ENCODE measurements around the gene ENKUR. TPM values are rescaled to one million over a fixed set of nuclear protein-coding genes. Genes with fewer than 3 reads are reported as not detected.

Gene ENKUR
- not detected for total RNA-seq

GRCh38 chr10:25015828-25016375 is at the start of gene ENKUR:
TSS of gene ENKUR (minus strand) at chr10:25016158. CDS start at chr10:25015936, 222 bp downstream.
- ATAC-seq (ENCODE audit: low read depth) = peak; percentile 51
- POLR2A ChIA-PET = interaction anchor here (1.1 kb wide), 1 partner anchor 291 kb away, joined by 4 read pairs; no protein-coding TSS in a partner anchor
- H3K36me3 Mint-ChIP-seq = peaks cover 2% of the 10 kb centered on the region
- DNase-seq = peak; percentile 83
- H3K27ac Mint-ChIP-seq = peak within 1 kb of the TSS; percentile 90
- H3K9me3 Mint-ChIP-seq = peaks cover 1% of the 10 kb centered on the region
- H3K27me3 Mint-ChIP-seq = no peaks in the 10 kb centered on the region
- peak within 1 kb of the TSS; percentile 94 for H3K4me3 Mint-ChIP-seq
- H3K4me1 Mint-ChIP-seq = peaks cover 12% of the 10 kb centered on the region

- Mint-ChIP-seq H3K9me3 (no peaks in the 10 kb centered on the region), H3K4me1 (peaks cover 6% of the 10 kb centered on the region), H3K4me3 (no peak overlapping the region), H3K27me3 (no peaks in the 10 kb centered on the region), H3K36me3 (no peaks in the 10 kb centered on the region), H3K27ac (no peak overlapping the region)
- no peak for DNase-seq
- POLR2A ChIA-PET = no interaction called here
- no peak for ATAC-seq (ENCODE audit: low read depth)
Observed at GRCh38 chr10:25064401-25064800, 48.4 kb upstream of the ENKUR start.

GRCh38 chr10:25063644-25064043 is 47.7 kb upstream of the ENKUR start:
- H3K4me3 Mint-ChIP-seq = no peak overlapping the region
- peaks cover 6% of the 10 kb centered on the region for H3K4me1 Mint-ChIP-seq
- POLR2A ChIA-PET = no interaction called here
- H3K27me3 Mint-ChIP-seq = no peaks in the 10 kb centered on the region
- H3K27ac Mint-ChIP-seq = no peak overlapping the region
- ATAC-seq (ENCODE audit: low read depth) (no peak), DNase-seq (no peak)
- no peaks in the 10 kb centered on the region for H3K36me3 Mint-ChIP-seq
- H3K9me3 Mint-ChIP-seq = no peaks in the 10 kb centered on the region

GRCh38 chr10:25063157-25063556 is 47.2 kb upstream of the ENKUR start:
- DNase-seq (no peak), ATAC-seq (ENCODE audit: low read depth) (no peak)
- H3K27me3 Mint-ChIP-seq = no peaks in the 10 kb centered on the region
- no peaks in the 10 kb centered on the region for H3K9me3 Mint-ChIP-seq
- H3K27ac Mint-ChIP-seq = no peak overlapping the region
- H3K4me3 Mint-ChIP-seq = no peak overlapping the region
- H3K36me3 Mint-ChIP-seq = no peaks in the 10 kb centered on the region
- H3K4me1 Mint-ChIP-seq = peaks cover 6% of the 10 kb centered on the region
- POLR2A ChIA-PET = no interaction called here

GRCh38 chr10:25061711-25062449 is 45.9 kb upstream of the ENKUR start:
- POLR2A ChIA-PET = no interaction called here
- ATAC-seq (ENCODE audit: low read depth) (no peak), DNase-seq (no peak)
- Mint-ChIP-seq H3K27me3 (no peaks in the 10 kb centered on the region), H3K4me1 (peaks cover 6% of the 10 kb centered on the region), H3K9me3 (no peaks in the 10 kb centered on the region), H3K27ac (peak overlapping the region; percentile 66), H3K36me3 (no peaks in the 10 kb centered on the region), H3K4me3 (peak overlapping the region; percentile 43)

- no peaks in the 10 kb centered on the region for H3K27me3 Mint-ChIP-seq
- H3K9me3 Mint-ChIP-seq = no peaks in the 10 kb centered on the region
- POLR2A ChIA-PET = no interaction called here
- ATAC-seq (ENCODE audit: low read depth) (no peak), DNase-seq (no peak)
- no peak overlapping the region for H3K4me3 Mint-ChIP-seq
- H3K36me3 Mint-ChIP-seq = no peaks in the 10 kb centered on the region
- H3K27ac Mint-ChIP-seq = no peak overlapping the region
- peaks cover 6% of the 10 kb centered on the region for H3K4me1 Mint-ChIP-seq
Observed at GRCh38 chr10:25061125-25061524, 45.2 kb upstream of the ENKUR start.

GRCh38 chr10:25059990-25060389 is 44.0 kb upstream of the ENKUR start:
- DNase-seq = no peak
- Mint-ChIP-seq H3K9me3 (no peaks in the 10 kb centered on the region), H3K27me3 (no peaks in the 10 kb centered on the region), H3K27ac (no peak overlapping the region), H3K36me3 (no peaks in the 10 kb centered on the region), H3K4me1 (peaks cover 6% of the 10 kb centered on the region), H3K4me3 (no peak overlapping the region)
- POLR2A ChIA-PET = no interaction called here
- no peak for ATAC-seq (ENCODE audit: low read depth)

GRCh38 chr10:25057886-25058285 is 41.9 kb upstream of the ENKUR start:
- no peaks in the 10 kb centered on the region for H3K36me3 Mint-ChIP-seq
- no peak overlapping the region for H3K4me3 Mint-ChIP-seq
- POLR2A ChIA-PET = no interaction called here
- no peaks in the 10 kb centered on the region for H3K9me3 Mint-ChIP-seq
- ATAC-seq (ENCODE audit: low read depth) = no peak
- peaks cover 6% of the 10 kb centered on the region for H3K4me1 Mint-ChIP-seq
- H3K27ac Mint-ChIP-seq = no peak overlapping the region
- no peaks in the 10 kb centered on the region for H3K27me3 Mint-ChIP-seq
- DNase-seq = no peak

- POLR2A ChIA-PET = no interaction called here
Observed at GRCh38 chr10:25056726-25057125, 40.8 kb upstream of the ENKUR start.

GRCh38 chr10:25052012-25052411 is 36.1 kb upstream of the ENKUR start:
- peaks cover 13% of the 10 kb centered on the region for H3K27me3 Mint-ChIP-seq
- H3K27ac Mint-ChIP-seq = no peak overlapping the region
- POLR2A ChIA-PET = no interaction called here
- no peak for DNase-seq
- H3K36me3 Mint-ChIP-seq = no peaks in the 10 kb centered on the region
- H3K4me3 Mint-ChIP-seq = no peak overlapping the region
- H3K9me3 Mint-ChIP-seq = no peaks in the 10 kb centered on the region
- no peak for ATAC-seq (ENCODE audit: low read depth)
- no peaks in the 10 kb centered on the region for H3K4me1 Mint-ChIP-seq

More at GRCh38 chr10:25056726-25057125, 40.8 kb upstream of the ENKUR start:
- Mint-ChIP-seq H3K4me3 (no peak overlapping the region), H3K27ac (no peak overlapping the region), H3K36me3 (no peaks in the 10 kb centered on the region), H3K27me3 (no peaks in the 10 kb centered on the region), H3K4me1 (no peaks in the 10 kb centered on the region), H3K9me3 (no peaks in the 10 kb centered on the region)
- no peak for DNase-seq
- ATAC-seq (ENCODE audit: low read depth) = no peak

GRCh38 chr10:25050402-25050801 is 34.4 kb upstream of the ENKUR start:
- Mint-ChIP-seq H3K4me3 (no peak overlapping the region), H3K27me3 (peaks cover 13% of the 10 kb centered on the region), H3K36me3 (no peaks in the 10 kb centered on the region), H3K4me1 (no peaks in the 10 kb centered on the region), H3K27ac (no peak overlapping the region), H3K9me3 (no peaks in the 10 kb centered on the region)
- DNase-seq (no peak), ATAC-seq (ENCODE audit: low read depth) (no peak)
- POLR2A ChIA-PET = no interaction called here

GRCh38 chr10:25049966-25050365 is 34.0 kb upstream of the ENKUR start:
- H3K9me3 Mint-ChIP-seq = no peaks in the 10 kb centered on the region
- no peaks in the 10 kb centered on the region for H3K4me1 Mint-ChIP-seq
- no peaks in the 10 kb centered on the region for H3K36me3 Mint-ChIP-seq
- ATAC-seq (ENCODE audit: low read depth) (no peak), DNase-seq (no peak)
- no peak overlapping the region for H3K27ac Mint-ChIP-seq
- H3K4me3 Mint-ChIP-seq = no peak overlapping the region
- POLR2A ChIA-PET = no interaction called here
- H3K27me3 Mint-ChIP-seq = peaks cover 13% of the 10 kb centered on the region

- H3K27me3 Mint-ChIP-seq = peaks cover 13% of the 10 kb centered on the region
- no peak overlapping the region for H3K4me3 Mint-ChIP-seq
- H3K27ac Mint-ChIP-seq = no peak overlapping the region
- no peaks in the 10 kb centered on the region for H3K4me1 Mint-ChIP-seq
- DNase-seq (no peak), ATAC-seq (ENCODE audit: low read depth) (no peak)
- POLR2A ChIA-PET = no interaction called here
- H3K36me3 Mint-ChIP-seq = no peaks in the 10 kb centered on the region
- H3K9me3 Mint-ChIP-seq = no peaks in the 10 kb centered on the region
Observed at GRCh38 chr10:25048450-25048849, 32.5 kb upstream of the ENKUR start.

- no peak overlapping the region for H3K27ac Mint-ChIP-seq
- H3K27me3 Mint-ChIP-seq = peaks cover 13% of the 10 kb centered on the region
- no peak overlapping the region for H3K4me3 Mint-ChIP-seq
- no peak for DNase-seq
- no peaks in the 10 kb centered on the region for H3K9me3 Mint-ChIP-seq
- H3K36me3 Mint-ChIP-seq = no peaks in the 10 kb centered on the region
- ATAC-seq (ENCODE audit: low read depth) = no peak
- H3K4me1 Mint-ChIP-seq = no peaks in the 10 kb centered on the region
- POLR2A ChIA-PET = no interaction called here
Observed at GRCh38 chr10:25047591-25048301, 31.8 kb upstream of the ENKUR start.

Data from activated naive CD8-positive, alpha-beta T cell treated with anti-CD3 and anti-CD28 coated beads, Interleukin-2, amount 10 ng/mL, durations not matched to agents 7 days and 5 days (primary cell).